HG03469 (cell line): ENCODE data around the gene TMEM183A.
"Not testable (repeated sequence)": the region's sequence is repeated elsewhere in the genome, so short reads cannot be mapped to it uniquely, and the experiment has no call there.

Source experiments
- ATAC-seq: cut with Tn5 transposase; IDR thresholded peaks from one replicate; pipeline ENCODE4 v1.9.1; 2021; ENCODE audit warnings: mild to moderate bottlenecking, moderate library complexity, moderate number of reproducible peaks; ENCODE audit not compliant: unreplicated experiment

TMEM183A gene

GRCh38 chr1:202987255-202987654, 19.9 kb upstream of the TMEM183A start:
- no peak for ATAC-seq

- ATAC-seq = no peak
These were observed 19.1 kb upstream of the TMEM183A start for GRCh38 chr1:202987922-202988583.

- no peak for ATAC-seq
These were observed 17.3 kb upstream of the TMEM183A start for GRCh38 chr1:202989879-202990278.

GRCh38 chr1:202991112-202991511, 16.1 kb upstream of the TMEM183A start:
- no peak for ATAC-seq

GRCh38 chr1:202994756-202995155, 12.4 kb upstream of the TMEM183A start:
- no peak for ATAC-seq

GRCh38 chr1:202998836-202999750, 8.1 kb upstream of the TMEM183A start:
- no peak for ATAC-seq

- no peak for ATAC-seq
These were observed 6.8 kb upstream of the TMEM183A start for GRCh38 chr1:203000217-203000944.

- ATAC-seq = no peak
These were observed 5.2 kb upstream of the TMEM183A start for GRCh38 chr1:203001986-203002385.

GRCh38 chr1:203002951-203003350, 4.2 kb upstream of the TMEM183A start:
- no peak for ATAC-seq

GRCh38 chr1:203005395-203006142, 1.6 kb upstream of the TMEM183A start:
- ATAC-seq = not testable (repeated sequence)

- no peak for ATAC-seq
These were observed 2.0 kb downstream of the TMEM183A start for GRCh38 chr1:203009185-203009584.

- no peak for ATAC-seq
These were observed 4.4 kb downstream of the TMEM183A start for GRCh38 chr1:203011582-203011981.

GRCh38 chr1:203017061-203017460, 9.9 kb downstream of the TMEM183A start:
- ATAC-seq = no peak

- ATAC-seq = no peak
These were observed 10.5 kb downstream of the TMEM183A start for GRCh38 chr1:203017692-203018091.

- not testable (repeated sequence) for ATAC-seq
These were observed 15.7 kb downstream of the TMEM183A start for GRCh38 chr1:203022855-203023254.

- no peak for ATAC-seq
These were observed 18.5 kb downstream of the TMEM183A start for GRCh38 chr1:203025686-203026030.

GRCh38 chr1:203026031-203026665, 19.0 kb downstream of the TMEM183A start, which contains the start of gene PPFIA4:
PPFIA4 (plus strand) TSS chr1:203026491; CDS start chr1:203039009, 12,518 bp downstream.
- peak; percentile 52 for ATAC-seq

GRCh38 chr1:203026666-203027663, 19.8 kb downstream of the TMEM183A start:
- ATAC-seq = no peak
